ENCODE data around the gene PTAFR. TPM values are rescaled to one million over a fixed set of nuclear protein-coding genes. Genes with fewer than 3 reads are reported as not detected.

PTAFR gene
- total RNA-seq, 1 experiment from 2014 or later: 74.2 TPM

Small RNAs within 50 kb of the gene (small RNA-seq; reads per million reads assigned to genes)
- not detected for gene RNU6-176P

Other genes with a start within 250 kb of the PTAFR start
- 0.36 TPM in 1 of 2 replicates, not detected in the other for gene SMPDL3B, start 241.7 kb downstream of the PTAFR start, total RNA-seq (2014; rRNA removed; shearing (Covaris generic); ENCODE audit: low replicate concordance)
- 2.0 and 4.6 TPM in 2 replicates for gene XKR8, start 216.7 kb downstream of the PTAFR start, total RNA-seq (2014; rRNA removed; shearing (Covaris generic); ENCODE audit: low replicate concordance)
- 17.0 and 28.3 TPM in 2 replicates for gene EYA3, start 88.1 kb downstream of the PTAFR start, total RNA-seq (2014; rRNA removed; shearing (Covaris generic); ENCODE audit: low replicate concordance)
- 56.9 and 71.8 TPM in 2 replicates for gene DNAJC8, start 56.3 kb upstream of the PTAFR start, total RNA-seq (2014; rRNA removed; shearing (Covaris generic); ENCODE audit: low replicate concordance)
- gene ATP5IF1, start 59.4 kb upstream of the PTAFR start, total RNA-seq (2014; rRNA removed; shearing (Covaris generic); ENCODE audit: low replicate concordance): 248 and 524 TPM in 2 replicates
- gene SESN2, start 82.8 kb upstream of the PTAFR start, total RNA-seq (2014; rRNA removed; shearing (Covaris generic); ENCODE audit: low replicate concordance): 35.1 and 46.0 TPM in 2 replicates
- gene MED18, start 152.3 kb upstream of the PTAFR start, total RNA-seq (2014; rRNA removed; shearing (Covaris generic); ENCODE audit: low replicate concordance): 27.6 and 29.4 TPM in 2 replicates
- 8.5 and 10.0 TPM in 2 replicates for gene PHACTR4, start 193.1 kb upstream of the PTAFR start, total RNA-seq (2014; rRNA removed; shearing (Covaris generic); ENCODE audit: low replicate concordance)